Endometrial microvascular endothelial cells (primary cell): Measurements from ENCODE around the gene TANC1. TPM values are rescaled to one million over a fixed set of nuclear protein-coding genes. Genes with fewer than 3 reads are reported as not detected.

Source experiments
- in situ Hi-C: cut with HindIII; loops from 2 replicates; pipeline ENCODE4 v1.10.0; 2017; ENCODE audit warnings: low sequenced_read_pairs, low pct_unique_long_range_greater_than_20kb; ENCODE audit errors: inconsistent ontology term
- total RNA-seq: library from RNA; depleted of rRNA; stranded (reverse); fragments of >200 nt; gene quantifications from one replicate; pipeline ENCODE4 v1.2.3, GENCODE V29; 2015; ENCODE audit errors: inconsistent ontology term

TANC1 gene
- total RNA-seq, 1 donor from 2014 or later: 49.7 TPM

- in situ Hi-C loops: no loop called here
Measured at GRCh38 chr2:159119652-159120257, 151.3 kb downstream of the TANC1 start.

GRCh38 chr2:159123786-159124185 is 155.3 kb downstream of the TANC1 start:
- in situ Hi-C loops: no loop called here

- in situ Hi-C loops: no loop called here
Measured at GRCh38 chr2:159124441-159124911, 156.0 kb downstream of the TANC1 start.

- in situ Hi-C loops: no loop called here
Measured at GRCh38 chr2:159124931-159125467, 156.6 kb downstream of the TANC1 start.

- in situ Hi-C loops: no loop called here
Measured at GRCh38 chr2:159125858-159126257, 157.4 kb downstream of the TANC1 start.

- in situ Hi-C loops: no loop called here
Measured at GRCh38 chr2:159126432-159127022, 158.1 kb downstream of the TANC1 start.

- in situ Hi-C loops: no loop called here
Measured at GRCh38 chr2:159128191-159128590, 159.8 kb downstream of the TANC1 start.

- in situ Hi-C loops: no loop called here
Measured at GRCh38 chr2:159129269-159129668, 160.8 kb downstream of the TANC1 start.

GRCh38 chr2:159129824-159130223 is 161.4 kb downstream of the TANC1 start:
- in situ Hi-C loops: no loop called here

- in situ Hi-C loops: no loop called here
Measured at GRCh38 chr2:159130302-159130701, 161.9 kb downstream of the TANC1 start.

GRCh38 chr2:159131267-159131913 is 162.9 kb downstream of the TANC1 start:
- in situ Hi-C loops: no loop called here

GRCh38 chr2:159131914-159132281 is 163.5 kb downstream of the TANC1 start:
- in situ Hi-C loops: no loop called here

- in situ Hi-C loops: no loop called here
Measured at GRCh38 chr2:159133797-159134196, 165.4 kb downstream of the TANC1 start.

- in situ Hi-C loops: no loop called here
Measured at GRCh38 chr2:159134979-159135378, 166.5 kb downstream of the TANC1 start.

- in situ Hi-C loops: no loop called here
Measured at GRCh38 chr2:159136391-159136790, 168.0 kb downstream of the TANC1 start.

GRCh38 chr2:159137511-159138241 is 169.2 kb downstream of the TANC1 start:
- in situ Hi-C loops: no loop called here

- in situ Hi-C loops: no loop called here
Measured at GRCh38 chr2:159138642-159139182, 170.3 kb downstream of the TANC1 start.

- in situ Hi-C loops: no loop called here
Measured at GRCh38 chr2:159139216-159139933, 170.9 kb downstream of the TANC1 start.
